Measurements from ENCODE around the gene OR10J5. TPM values are rescaled to one million over a fixed set of nuclear protein-coding genes. Genes with fewer than 3 reads are reported as not detected.
"Not testable (repeated sequence)": the region's sequence is repeated elsewhere in the genome, so short reads cannot be mapped to it uniquely, and the experiment has no call there.

OR10J5 gene, protein sequence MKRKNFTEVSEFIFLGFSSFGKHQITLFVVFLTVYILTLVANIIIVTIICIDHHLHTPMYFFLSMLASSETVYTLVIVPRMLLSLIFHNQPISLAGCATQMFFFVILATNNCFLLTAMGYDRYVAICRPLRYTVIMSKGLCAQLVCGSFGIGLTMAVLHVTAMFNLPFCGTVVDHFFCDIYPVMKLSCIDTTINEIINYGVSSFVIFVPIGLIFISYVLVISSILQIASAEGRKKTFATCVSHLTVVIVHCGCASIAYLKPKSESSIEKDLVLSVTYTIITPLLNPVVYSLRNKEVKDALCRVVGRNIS
- not detected for total RNA-seq

- no peak for DNase-seq (ENCODE audit: low spot score)
Measured at GRCh38 chr1:159535907-159536306, at the start of gene OR10J5. TSS of gene OR10J5 (minus strand) at chr1:159536007. CDS start at chr1:159536007, 0 bp downstream.

DNA sequence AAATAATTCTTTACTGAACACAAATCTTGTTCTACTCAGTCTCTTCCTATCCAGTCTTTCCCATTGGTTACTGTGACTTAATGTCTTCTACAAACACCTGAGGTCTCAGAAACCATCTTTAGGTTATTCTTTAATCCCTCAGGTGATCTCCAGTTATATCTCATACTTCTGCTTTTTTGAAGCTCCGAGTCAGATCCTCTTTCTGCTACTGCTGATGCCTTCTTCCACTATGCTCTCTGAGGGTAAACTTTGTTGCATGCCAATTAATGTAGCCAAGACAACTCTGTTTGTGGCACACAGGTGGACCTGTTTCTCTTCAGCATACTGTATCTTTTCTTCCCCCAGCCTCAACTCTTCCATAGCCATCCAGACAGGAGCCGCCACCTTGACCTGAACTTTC lies 48.7 kb upstream of the OR10J5 start:
- DNase-seq (ENCODE audit: low spot score), result no peak

- no peak for DNase-seq (ENCODE audit: low spot score)
Measured at GRCh38 chr1:159581422-159581821, 45.6 kb upstream of the OR10J5 start.

GRCh38 chr1:159580340-159580739 lies 44.5 kb upstream of the OR10J5 start:
- DNase-seq (ENCODE audit: low spot score), result no peak

- DNase-seq (ENCODE audit: low spot score), result no peak
Measured at GRCh38 chr1:159577446-159577845, 41.6 kb upstream of the OR10J5 start.

DNA sequence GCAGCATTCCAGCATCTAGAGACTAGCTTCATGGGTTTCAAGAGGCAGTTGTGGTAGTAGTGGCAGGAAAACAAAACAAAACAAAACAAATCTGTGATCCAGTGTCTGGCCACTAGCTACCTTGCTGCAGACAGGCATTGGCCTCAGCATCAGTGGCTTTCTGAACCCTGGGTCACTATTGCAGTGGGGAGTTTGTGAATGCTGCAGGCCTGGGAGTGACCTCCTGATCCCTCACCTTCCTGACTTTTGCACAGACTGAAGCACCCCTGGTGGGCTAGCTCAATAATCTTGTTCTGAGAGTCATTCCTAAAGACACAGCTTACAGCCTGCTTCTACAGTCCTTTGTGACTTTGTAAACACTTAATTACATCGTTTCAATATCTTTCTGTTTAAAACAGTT lies 26.9 kb upstream of the OR10J5 start:
- no peak for DNase-seq (ENCODE audit: low spot score)

DNA sequence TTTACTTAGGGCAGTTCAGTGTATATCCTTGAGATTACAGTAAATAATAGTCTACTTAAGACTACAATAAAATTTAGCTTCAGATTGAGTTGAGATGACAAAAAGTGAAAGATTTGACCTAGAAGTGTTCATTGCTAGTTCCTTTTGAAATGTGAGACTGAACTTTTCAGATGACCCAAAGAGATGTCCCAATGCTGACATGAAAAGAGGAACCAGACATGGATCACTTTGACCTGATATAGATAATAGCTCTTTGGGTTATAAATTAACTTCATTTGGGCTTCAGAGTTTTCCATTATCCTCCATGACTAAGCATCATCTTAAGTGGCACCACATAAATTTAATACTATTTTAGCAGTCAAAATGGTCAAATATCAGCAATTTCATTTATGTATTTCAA lies 25.7 kb upstream of the OR10J5 start:
- DNase-seq (ENCODE audit: low spot score), result no peak

- DNase-seq (ENCODE audit: low spot score), result no peak
Measured at GRCh38 chr1:159560599-159560998, 24.8 kb upstream of the OR10J5 start.

DNA sequence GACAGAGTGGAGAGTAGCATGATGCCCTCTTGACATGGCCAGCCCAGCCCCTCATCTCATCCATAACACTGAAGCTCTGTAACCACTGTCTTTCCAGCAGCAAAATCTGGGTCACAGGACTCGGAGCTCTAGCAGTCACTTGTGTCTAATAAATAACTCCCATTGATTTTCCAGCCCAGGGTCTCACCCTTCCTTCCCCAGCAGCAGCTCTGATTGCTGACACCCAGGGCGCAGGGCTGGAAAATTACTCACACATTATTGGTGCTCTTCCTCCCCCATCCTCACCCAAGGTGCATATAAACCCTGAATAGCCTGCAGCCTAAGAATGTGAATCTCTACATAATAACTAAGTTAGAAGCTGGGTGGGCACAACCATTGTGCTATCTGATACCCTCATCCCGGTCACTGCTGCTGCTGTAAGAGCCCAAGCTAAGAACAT lies 21.1 kb upstream of the OR10J5 start:
- peak; percentile 67 for DNase-seq (ENCODE audit: low spot score)

- DNase-seq (ENCODE audit: low spot score), result no peak
Measured at GRCh38 chr1:159554696-159555095, 18.9 kb upstream of the OR10J5 start.

- DNase-seq (ENCODE audit: low spot score), result no peak
Measured at GRCh38 chr1:159554261-159554660, 18.5 kb upstream of the OR10J5 start.

DNA sequence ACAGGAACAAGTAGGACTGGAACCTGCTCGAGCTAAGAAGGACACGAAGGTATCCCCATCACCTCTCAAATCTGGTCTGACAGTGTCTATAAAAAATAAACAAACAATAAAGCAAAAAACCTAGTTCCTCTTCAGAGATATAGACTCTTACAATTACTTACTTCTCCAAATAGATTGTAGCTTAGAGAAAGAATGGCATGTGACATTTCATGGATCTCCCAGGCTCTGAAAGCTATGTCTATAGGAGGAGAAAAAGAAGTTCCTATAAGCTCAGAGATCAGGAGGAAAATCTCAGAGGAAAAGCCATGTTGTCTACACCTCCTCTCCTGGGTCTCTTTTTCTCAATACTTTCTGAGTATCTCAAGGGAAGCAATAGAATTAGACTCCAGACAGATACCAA lies 12.3 kb upstream of the OR10J5 start:
- DNase-seq (ENCODE audit: low spot score), result no peak

DNA sequence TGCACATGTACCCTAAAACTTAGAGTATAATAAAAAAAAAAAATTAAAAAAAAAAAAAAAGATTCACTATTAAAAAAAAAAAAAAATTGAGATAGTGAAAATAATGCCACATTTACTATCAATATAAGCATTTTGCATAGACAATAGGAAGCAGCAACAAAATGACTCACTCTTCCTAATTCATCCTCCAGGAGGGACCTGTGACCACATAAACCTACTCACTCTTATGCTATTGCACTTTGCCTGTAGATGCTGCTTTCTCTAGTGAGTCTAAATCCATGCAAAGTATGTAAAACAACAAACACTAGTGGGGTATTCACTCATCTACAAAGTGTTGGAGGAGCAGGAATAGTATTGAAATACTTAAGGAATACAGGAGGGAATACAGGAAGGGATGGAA lies 2.9 kb downstream of the OR10J5 start:
- DNase-seq (ENCODE audit: low spot score), result no peak

DNA sequence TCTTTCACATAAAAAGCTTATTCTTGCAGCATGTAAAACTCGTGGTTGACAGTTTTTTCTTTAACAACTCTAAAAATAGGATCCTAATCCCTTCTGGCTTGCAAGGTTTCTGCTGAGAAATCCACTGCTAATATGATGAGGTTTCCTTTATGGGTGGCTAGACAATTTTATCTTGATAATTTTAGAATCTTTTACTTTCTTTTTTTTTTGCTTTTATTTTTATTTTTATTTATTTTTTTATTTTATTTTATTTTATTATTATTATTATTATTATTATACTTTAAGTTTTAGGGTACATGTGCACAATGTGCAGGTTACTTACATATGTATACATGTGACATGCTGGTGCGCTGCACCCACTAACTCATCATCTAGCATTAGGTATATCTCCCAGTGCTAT lies 11.0 kb downstream of the OR10J5 start:
- not testable (repeated sequence) for DNase-seq (ENCODE audit: low spot score)

DNA sequence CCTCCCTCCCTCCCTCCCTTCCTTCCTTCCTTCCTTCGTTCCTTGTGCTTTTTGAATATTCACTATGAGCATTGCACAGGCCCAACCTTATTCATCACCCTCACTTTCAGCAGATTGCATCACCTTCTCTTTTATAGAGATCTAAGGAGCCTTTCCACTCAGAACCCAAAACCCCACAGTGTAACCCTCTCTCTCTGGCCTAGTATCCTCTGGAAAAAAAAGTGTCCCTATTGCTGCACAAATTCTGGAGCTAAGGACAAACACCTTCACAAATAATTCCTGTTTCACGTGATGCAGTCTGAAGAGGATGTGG lies 25.6 kb downstream of the OR10J5 start:
- DNase-seq (ENCODE audit: low spot score), result no peak

GRCh38 chr1:159509440-159510228 lies 26.2 kb downstream of the OR10J5 start:
- no peak for DNase-seq (ENCODE audit: low spot score)

- DNase-seq (ENCODE audit: low spot score), result no peak
Measured at GRCh38 chr1:159508951-159509350, 26.9 kb downstream of the OR10J5 start.

DNA sequence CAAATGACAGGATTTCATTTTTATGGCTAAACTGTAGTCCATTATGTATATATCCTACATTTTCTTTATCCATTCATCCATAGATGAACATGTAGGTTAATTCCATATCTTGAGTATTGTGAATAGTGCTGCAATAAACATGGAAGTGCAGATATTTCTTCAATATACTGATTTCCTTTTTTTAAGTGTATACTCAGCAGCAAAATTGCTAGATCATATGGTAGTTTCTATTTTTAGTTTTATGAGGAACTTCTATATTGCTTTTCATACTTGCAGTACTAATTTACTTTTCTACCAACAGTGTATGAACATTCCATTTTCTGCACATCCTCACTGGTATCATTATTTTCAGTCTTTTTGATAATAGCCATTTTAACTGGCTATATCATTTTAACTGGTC lies 30.1 kb downstream of the OR10J5 start:
- DNase-seq (ENCODE audit: low spot score), result no peak

DNA sequence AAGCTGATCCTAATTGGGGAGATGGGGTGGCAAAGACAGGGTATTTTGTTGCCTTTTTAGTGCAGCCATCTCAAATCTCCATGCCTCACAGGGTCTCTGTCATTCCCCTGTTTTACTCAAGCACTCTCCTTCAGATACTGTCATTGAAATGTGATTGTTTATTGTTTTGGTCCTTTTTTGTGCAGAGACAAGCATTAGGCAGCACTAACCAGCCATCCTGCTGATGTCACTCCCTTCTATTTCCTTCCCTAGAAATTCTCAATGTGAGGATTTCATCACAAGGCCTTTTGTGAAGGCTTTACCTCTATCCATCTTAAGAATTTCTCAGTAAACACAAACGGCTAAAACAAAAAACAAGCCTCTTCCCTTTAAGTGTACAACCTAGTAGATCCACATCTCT lies 34.7 kb downstream of the OR10J5 start:
- no peak for DNase-seq (ENCODE audit: low spot score)

- DNase-seq (ENCODE audit: low spot score), result not testable (repeated sequence)
Measured at GRCh38 chr1:159494513-159495210, 41.1 kb downstream of the OR10J5 start.

DNA sequence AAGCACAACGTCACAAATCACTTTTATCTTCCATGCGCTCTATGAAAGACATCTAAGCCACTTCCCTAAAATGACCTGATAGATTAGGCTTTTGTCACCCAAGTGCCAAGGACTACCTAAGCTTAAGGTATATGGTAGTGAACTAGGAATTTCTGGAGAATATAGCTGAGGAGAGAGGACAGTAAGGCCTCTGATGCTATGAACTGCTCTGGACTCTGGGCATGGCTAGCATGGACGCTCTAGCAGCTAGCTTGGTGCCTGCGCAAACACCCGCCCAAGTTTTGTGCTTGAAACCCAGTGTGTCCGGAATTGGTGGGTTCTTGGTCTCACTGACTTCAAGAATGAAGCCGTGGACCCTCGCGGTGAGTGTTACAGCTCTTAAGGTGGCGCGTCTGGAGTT lies 42.5 kb downstream of the OR10J5 start:
- no peak for DNase-seq (ENCODE audit: low spot score)

DNA sequence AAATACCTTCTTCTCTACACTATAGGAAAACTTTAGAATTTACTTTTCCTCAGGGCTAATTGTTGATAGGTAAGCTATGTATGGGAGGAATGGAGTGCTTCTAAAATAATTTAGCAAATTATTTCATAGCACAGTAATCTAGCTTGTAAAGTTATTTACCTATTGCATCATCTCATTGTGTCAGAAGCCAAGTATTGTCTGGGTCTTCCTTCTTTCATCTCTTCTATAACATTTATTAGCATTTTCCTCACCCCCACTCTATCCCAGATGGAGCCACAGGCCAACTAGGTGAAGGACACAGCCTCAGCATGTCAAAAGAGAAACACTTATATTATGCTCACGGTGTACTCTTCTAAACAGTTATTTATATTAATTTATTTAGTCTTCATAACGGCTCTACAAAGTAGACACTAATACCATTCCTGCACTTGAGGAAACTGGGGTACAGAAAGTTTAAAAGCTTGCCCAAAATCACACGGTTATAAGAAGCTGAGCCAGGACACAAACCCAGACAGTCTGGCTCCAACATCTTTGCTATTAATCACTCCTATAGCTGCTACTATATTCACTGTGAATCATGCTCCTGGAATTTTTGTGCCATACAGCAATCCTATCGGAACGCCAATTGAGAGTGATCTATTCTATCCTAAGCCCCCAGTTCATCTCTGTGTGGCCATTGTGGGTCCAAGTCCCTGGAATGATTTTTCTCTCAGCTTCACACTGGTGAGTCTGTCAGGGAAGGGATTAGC lies 43.1 kb downstream of the OR10J5 start:
- no peak for DNase-seq (ENCODE audit: low spot score)
